ENCODE measurements around the gene UBTD2.

UBTD2 gene

GRCh38 chr5:172245046-172245445 lies 38.5 kb downstream of the UBTD2 start:
- H3K36me3 ChIP-seq (replicated peaks in 1 of 2; ENCODE audit: control insufficient read depth in 2 of 2, insufficient read depth in 2 of 2, low read length in 2 of 2) = peaks cover 3 to 58% of the 10 kb centered on the region in 2 donors
- H3K18ac ChIP-seq (ENCODE audit: low read length) = no peak overlapping the region
- H3K23ac ChIP-seq (ENCODE audit: low read depth, low read length, poor library complexity) = no peak overlapping the region
- no peak overlapping the region for H3K9ac ChIP-seq (ENCODE audit: low read depth, low read length, poor library complexity)
- H4K91ac ChIP-seq (ENCODE audit: low read depth, low read length, poor library complexity) = no peak overlapping the region
- H4K8ac ChIP-seq (ENCODE audit: low read depth, low read length) = no peak overlapping the region
- H2BK12ac ChIP-seq (ENCODE audit: low read length) = no peak overlapping the region
- no peak overlapping the region for H2AFZ ChIP-seq (ENCODE audit: low read length)
- no CpG with 5 or more reads among the region's 2 CpGs for WGBS, 2 donors (ENCODE audit: extremely low coverage in 2 of 2, insufficient read length in 2 of 2, insufficient replicate concordance in 1 of 2)
- H3K4me3 ChIP-seq (ENCODE audit: low read length in 2 of 2) = no peak overlapping the region
- peaks cover 2 to 18% of the 10 kb centered on the region in 2 donors for H3K9me3 ChIP-seq (replicated peaks in 1 of 2; ENCODE audit: control insufficient read depth in 2 of 2, insufficient read depth in 1 of 2, low read depth in 1 of 2, low read length in 2 of 2)
- no peaks in the 10 kb centered on the region for H3K4me1 ChIP-seq (ENCODE audit: control insufficient read depth in 2 of 2, insufficient read depth in 1 of 2, low read depth in 1 of 2, low read length in 2 of 2)
- H2AK5ac ChIP-seq (ENCODE audit: low read depth, low read length) = no peak overlapping the region
- H2BK5ac ChIP-seq (ENCODE audit: low read length) = no peak overlapping the region
- H2BK15ac ChIP-seq (ENCODE audit: low read length) = no peak overlapping the region
- H3K27me3 ChIP-seq (ENCODE audit: control insufficient read depth in 3 of 3, insufficient read depth in 3 of 3, low read depth in 1 of 3, low read length in 3 of 3) = no peaks in the 10 kb centered on the region
- H3K4ac ChIP-seq (ENCODE audit: low read length) = no peak overlapping the region
- H3K79me1 ChIP-seq (ENCODE audit: low read depth, low read length) = no peaks in the 10 kb centered on the region
- DNase-seq (ENCODE audit: low spot score) = no peak
- H3K4me2 ChIP-seq (ENCODE audit: insufficient read depth, low read length, poor library complexity, severe bottlenecking) = no peak overlapping the region
- H2BK120ac ChIP-seq (ENCODE audit: low read depth, low read length) = no peak overlapping the region
- H3K27ac ChIP-seq (replicated peaks; ENCODE audit: low read length) = no peak overlapping the region
- H3K14ac ChIP-seq (ENCODE audit: low read length) = no peak overlapping the region

- Histone ChIP-seq H3K36me3 (replicated peaks in 1 of 2; ENCODE audit: control insufficient read depth in 2 of 2, insufficient read depth in 2 of 2, low read length in 2 of 2) (peaks cover 3 to 47% of the 10 kb centered on the region in 2 donors), H2BK12ac (ENCODE audit: low read length) (no peak overlapping the region), H3K9ac (ENCODE audit: low read depth, low read length, poor library complexity) (no peak overlapping the region), H2BK15ac (ENCODE audit: low read length) (no peak overlapping the region), H3K4me1 (ENCODE audit: control insufficient read depth in 2 of 2, insufficient read depth in 1 of 2, low read depth in 1 of 2, low read length in 2 of 2) (no peaks in the 10 kb centered on the region), H3K27ac (replicated peaks; ENCODE audit: low read length) (no peak overlapping the region), H3K14ac (ENCODE audit: low read length) (no peak overlapping the region), H2AK5ac (ENCODE audit: low read depth, low read length) (no peak overlapping the region), H4K8ac (ENCODE audit: low read depth, low read length) (no peak overlapping the region), H2BK5ac (ENCODE audit: low read length) (no peak overlapping the region), H3K4me3 (ENCODE audit: low read length in 2 of 2) (no peak overlapping the region), H3K9me3 (replicated peaks in 1 of 2; ENCODE audit: control insufficient read depth in 2 of 2, insufficient read depth in 1 of 2, low read depth in 1 of 2, low read length in 2 of 2) (peaks cover 2 to 6% of the 10 kb centered on the region in 2 donors), H2AFZ (ENCODE audit: low read length) (no peak overlapping the region), H2BK120ac (ENCODE audit: low read depth, low read length) (no peak overlapping the region), H3K23ac (ENCODE audit: low read depth, low read length, poor library complexity) (no peak overlapping the region), H3K27me3 (ENCODE audit: control insufficient read depth in 3 of 3, insufficient read depth in 3 of 3, low read depth in 1 of 3, low read length in 3 of 3) (no peaks in the 10 kb centered on the region), H3K18ac (ENCODE audit: low read length) (no peak overlapping the region), H4K91ac (ENCODE audit: low read depth, low read length, poor library complexity) (no peak overlapping the region), H3K4me2 (ENCODE audit: insufficient read depth, low read length, poor library complexity, severe bottlenecking) (no peak overlapping the region), H3K4ac (ENCODE audit: low read length) (no peak overlapping the region), H3K79me1 (ENCODE audit: low read depth, low read length) (no peaks in the 10 kb centered on the region)
- no CpG with 5 or more reads among the region's 3 CpGs for WGBS, 2 donors (ENCODE audit: extremely low coverage in 2 of 2, insufficient read length in 2 of 2, insufficient replicate concordance in 1 of 2)
- no peak for DNase-seq (ENCODE audit: low spot score)
Observed at GRCh38 chr5:172243302-172243701, 40.3 kb downstream of the UBTD2 start.

DNA sequence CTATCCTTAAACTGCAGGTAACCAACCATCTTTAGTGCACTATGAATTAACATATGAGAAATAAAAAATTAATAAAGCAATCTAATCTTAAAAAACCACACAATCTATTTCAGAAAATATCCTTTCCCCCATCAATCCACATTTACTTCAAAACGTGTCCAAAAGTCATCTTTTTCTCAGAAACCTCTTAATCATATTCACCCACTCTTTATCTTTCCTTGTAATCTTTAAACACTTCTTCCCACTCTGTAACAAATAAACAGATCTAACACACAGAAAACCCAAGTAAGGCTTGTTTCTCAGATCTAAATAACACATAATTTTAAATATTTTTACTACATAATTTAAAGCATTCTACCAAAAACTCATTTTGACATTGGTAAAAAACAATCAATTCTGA lies 45.2 kb downstream of the UBTD2 start:
- Histone ChIP-seq H4K8ac (ENCODE audit: low read depth, low read length) (no peak overlapping the region), H2BK15ac (ENCODE audit: low read length) (no peak overlapping the region), H2AFZ (ENCODE audit: low read length) (no peak overlapping the region), H3K4me3 (ENCODE audit: low read length in 2 of 2) (no peak overlapping the region), H3K36me3 (replicated peaks in 1 of 2; ENCODE audit: control insufficient read depth in 2 of 2, insufficient read depth in 2 of 2, low read length in 2 of 2) (peaks cover 5 to 48% of the 10 kb centered on the region in 2 donors), H3K79me1 (ENCODE audit: low read depth, low read length) (peaks cover 1% of the 10 kb centered on the region), H2BK5ac (ENCODE audit: low read length) (no peak overlapping the region), H3K4me2 (ENCODE audit: insufficient read depth, low read length, poor library complexity, severe bottlenecking) (no peak overlapping the region), H2AK5ac (ENCODE audit: low read depth, low read length) (no peak overlapping the region), H3K9ac (ENCODE audit: low read depth, low read length, poor library complexity) (no peak overlapping the region), H3K9me3 (replicated peaks in 1 of 2; ENCODE audit: control insufficient read depth in 2 of 2, insufficient read depth in 1 of 2, low read depth in 1 of 2, low read length in 2 of 2) (peaks cover 2 to 6% of the 10 kb centered on the region in 2 donors), H3K23ac (ENCODE audit: low read depth, low read length, poor library complexity) (no peak overlapping the region), H4K91ac (ENCODE audit: low read depth, low read length, poor library complexity) (no peak overlapping the region), H3K27me3 (ENCODE audit: control insufficient read depth in 3 of 3, insufficient read depth in 3 of 3, low read depth in 1 of 3, low read length in 3 of 3) (no peaks in the 10 kb centered on the region), H3K14ac (ENCODE audit: low read length) (no peak overlapping the region), H2BK12ac (ENCODE audit: low read length) (no peak overlapping the region), H3K4ac (ENCODE audit: low read length) (no peak overlapping the region), H3K4me1 (ENCODE audit: control insufficient read depth in 2 of 2, insufficient read depth in 1 of 2, low read depth in 1 of 2, low read length in 2 of 2) (no peaks in the 10 kb centered on the region), H2BK120ac (ENCODE audit: low read depth, low read length) (no peak overlapping the region), H3K18ac (ENCODE audit: low read length) (no peak overlapping the region), H3K27ac (replicated peaks; ENCODE audit: low read length) (no peak overlapping the region)
- DNase-seq (ENCODE audit: low spot score) = no peak
- 100% methylated on average over 1 of the region's 1 CpG for WGBS, 2 donors (ENCODE audit: extremely low coverage in 2 of 2, insufficient read length in 2 of 2, insufficient replicate concordance in 1 of 2)

DNA sequence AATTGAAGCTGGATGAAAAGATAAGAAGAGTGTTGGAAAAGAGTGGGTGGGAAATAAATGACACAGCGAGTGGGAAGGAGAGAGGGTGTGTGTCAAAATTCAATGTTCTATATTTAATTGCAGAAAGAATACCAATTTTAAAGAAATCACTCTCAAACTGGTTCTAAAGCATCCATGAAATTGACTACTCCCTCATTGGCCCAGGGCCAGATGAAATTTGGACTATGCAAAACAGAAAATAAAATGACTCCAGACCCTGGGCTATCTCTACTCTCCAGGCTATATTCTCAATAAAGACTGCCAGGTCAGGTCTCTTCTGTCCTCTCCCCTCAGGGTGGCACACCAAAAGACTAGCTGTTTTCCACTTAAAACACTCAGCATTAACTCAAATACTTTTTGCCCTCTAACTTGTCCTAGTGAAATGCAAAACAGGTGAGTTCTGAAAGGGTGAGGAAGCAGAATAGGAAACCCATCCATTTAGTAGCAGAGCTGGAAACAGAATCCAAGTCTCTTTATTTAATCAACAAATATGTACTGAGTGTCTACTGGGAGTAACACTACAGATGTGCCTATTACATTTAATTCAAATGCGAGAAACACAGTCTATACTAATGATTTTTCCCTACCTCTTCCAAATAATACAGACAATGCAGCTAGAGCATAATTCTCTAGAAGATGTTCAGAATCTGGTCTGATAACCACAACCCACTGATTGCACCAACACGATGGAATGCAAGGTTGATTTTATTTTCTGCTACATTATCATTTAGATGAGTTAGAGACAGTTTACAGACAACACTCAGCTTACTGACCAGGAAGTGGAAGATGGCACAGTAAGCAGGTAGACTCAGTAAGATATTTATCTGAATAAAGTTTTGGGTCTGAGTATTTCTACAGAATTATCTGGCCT lies 47.5 kb downstream of the UBTD2 start:
- no peak overlapping the region for H3K27ac ChIP-seq (replicated peaks; ENCODE audit: low read length)
- no peak overlapping the region for H3K4me2 ChIP-seq (ENCODE audit: insufficient read depth, low read length, poor library complexity, severe bottlenecking)
- H2AK5ac ChIP-seq (ENCODE audit: low read depth, low read length) = no peak overlapping the region
- H2BK5ac ChIP-seq (ENCODE audit: low read length) = no peak overlapping the region
- no peak overlapping the region for H3K4ac ChIP-seq (ENCODE audit: low read length)
- no peaks in the 10 kb centered on the region for H3K27me3 ChIP-seq (ENCODE audit: control insufficient read depth in 3 of 3, insufficient read depth in 3 of 3, low read depth in 1 of 3, low read length in 3 of 3)
- no peak overlapping the region for H3K9ac ChIP-seq (ENCODE audit: low read depth, low read length, poor library complexity)
- no peak for DNase-seq (ENCODE audit: low spot score)
- H3K14ac ChIP-seq (ENCODE audit: low read length) = no peak overlapping the region
- no peak overlapping the region for H3K18ac ChIP-seq (ENCODE audit: low read length)
- H4K91ac ChIP-seq (ENCODE audit: low read depth, low read length, poor library complexity) = no peak overlapping the region
- WGBS, 2 donors (ENCODE audit: extremely low coverage in 2 of 2, insufficient read length in 2 of 2, insufficient replicate concordance in 1 of 2) = 100% methylated on average over 1 of the region's 3 CpGs
- H3K4me3 ChIP-seq (ENCODE audit: low read length in 2 of 2) = no peak overlapping the region
- no peak overlapping the region for H2BK120ac ChIP-seq (ENCODE audit: low read depth, low read length)
- no peak overlapping the region for H4K8ac ChIP-seq (ENCODE audit: low read depth, low read length)
- H3K36me3 ChIP-seq (replicated peaks in 1 of 2; ENCODE audit: control insufficient read depth in 2 of 2, insufficient read depth in 2 of 2, low read length in 2 of 2) = peaks cover 5 to 52% of the 10 kb centered on the region in 2 donors
- H3K4me1 ChIP-seq (ENCODE audit: control insufficient read depth in 2 of 2, insufficient read depth in 1 of 2, low read depth in 1 of 2, low read length in 2 of 2) = no peaks in the 10 kb centered on the region
- no peak overlapping the region for H2AFZ ChIP-seq (ENCODE audit: low read length)
- H2BK12ac ChIP-seq (ENCODE audit: low read length) = no peak overlapping the region
- peaks cover 3% of the 10 kb centered on the region for H3K79me1 ChIP-seq (ENCODE audit: low read depth, low read length)
- H2BK15ac ChIP-seq (ENCODE audit: low read length) = no peak overlapping the region
- no peaks in the 10 kb centered on the region for H3K9me3 ChIP-seq (replicated peaks in 1 of 2; ENCODE audit: control insufficient read depth in 2 of 2, insufficient read depth in 1 of 2, low read depth in 1 of 2, low read length in 2 of 2)
- H3K23ac ChIP-seq (ENCODE audit: low read depth, low read length, poor library complexity) = no peak overlapping the region
